Epithelial cell of esophagus (primary cell): ENCODE data around the gene DUOXA1.

ENCODE experiments used
- DNase-seq: peaks from one replicate; pipeline ENCODE4 v3.0.0; 2010; ENCODE audit warnings: low read depth
- H3K4me3 ChIP-seq: 2 replicates; pipeline ENCODE4 v1.5.1; 2011; ENCODE audit warnings: mild to moderate bottlenecking, low read length, control low read depth
- CTCF ChIP-seq: IDR thresholded peaks from 2 replicates; pipeline ENCODE4 v1.5.1; 2011; ENCODE audit warnings: low read depth, mild to moderate bottlenecking, low read length, control low read depth, inconsistent platforms; ENCODE audit not compliant: insufficient read depth; ENCODE audit errors: missing control alignments

DUOXA1 gene

DNA sequence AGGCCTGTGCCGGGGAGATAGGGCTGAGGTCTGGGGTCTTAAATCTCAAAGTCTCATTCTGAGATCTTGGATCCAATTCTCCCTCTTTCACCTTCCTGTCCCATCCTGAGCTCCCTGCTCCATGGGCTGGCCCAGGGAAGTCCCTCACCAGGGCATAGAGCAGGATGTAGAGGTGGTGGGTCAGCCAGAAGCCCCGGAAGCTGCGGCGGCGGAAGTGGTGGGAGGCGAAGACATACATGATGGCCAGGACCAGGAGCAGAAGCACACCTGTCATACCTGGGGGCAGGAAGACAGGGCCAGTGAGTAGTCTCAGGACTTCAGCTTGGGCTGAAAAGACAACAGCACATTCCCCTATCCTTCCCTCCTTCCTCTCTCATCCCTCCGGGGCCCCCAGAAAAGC, 32.2 kb downstream of the DUOXA1 start:
- no peak overlapping the region for H3K4me3 ChIP-seq
- no peak for DNase-seq
- TF ChIP-seq CTCF = no peak

DNA sequence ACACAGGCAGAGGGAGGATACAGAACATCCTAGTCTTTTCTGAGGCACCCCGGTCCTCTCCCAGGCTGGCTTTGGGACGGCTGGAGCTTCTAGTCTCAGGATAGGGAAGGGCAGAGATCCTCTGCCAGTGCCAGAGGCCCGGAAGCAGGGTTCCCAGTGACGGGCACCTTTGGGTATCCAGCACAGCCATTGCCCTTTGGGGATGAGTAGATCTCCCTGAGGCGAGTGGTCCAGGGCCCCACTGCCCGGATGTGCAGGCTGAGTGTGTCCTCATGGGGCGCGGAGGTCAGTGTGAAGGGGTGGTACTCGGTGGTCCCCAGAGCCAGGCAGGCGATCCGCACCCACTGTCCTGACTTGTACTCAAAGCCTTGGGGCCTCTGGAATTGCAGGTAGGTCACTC, 34.0 kb downstream of the DUOXA1 start:
- no peak overlapping the region for H3K4me3 ChIP-seq
- TF ChIP-seq CTCF = no peak
- DNase-seq = no peak

- DNase-seq = no peak
- no peak overlapping the region for H3K4me3 ChIP-seq
- no peak for TF ChIP-seq CTCF
These were observed 35.3 kb downstream of the DUOXA1 start for GRCh38 chr15:45094358-45094730.

DNA sequence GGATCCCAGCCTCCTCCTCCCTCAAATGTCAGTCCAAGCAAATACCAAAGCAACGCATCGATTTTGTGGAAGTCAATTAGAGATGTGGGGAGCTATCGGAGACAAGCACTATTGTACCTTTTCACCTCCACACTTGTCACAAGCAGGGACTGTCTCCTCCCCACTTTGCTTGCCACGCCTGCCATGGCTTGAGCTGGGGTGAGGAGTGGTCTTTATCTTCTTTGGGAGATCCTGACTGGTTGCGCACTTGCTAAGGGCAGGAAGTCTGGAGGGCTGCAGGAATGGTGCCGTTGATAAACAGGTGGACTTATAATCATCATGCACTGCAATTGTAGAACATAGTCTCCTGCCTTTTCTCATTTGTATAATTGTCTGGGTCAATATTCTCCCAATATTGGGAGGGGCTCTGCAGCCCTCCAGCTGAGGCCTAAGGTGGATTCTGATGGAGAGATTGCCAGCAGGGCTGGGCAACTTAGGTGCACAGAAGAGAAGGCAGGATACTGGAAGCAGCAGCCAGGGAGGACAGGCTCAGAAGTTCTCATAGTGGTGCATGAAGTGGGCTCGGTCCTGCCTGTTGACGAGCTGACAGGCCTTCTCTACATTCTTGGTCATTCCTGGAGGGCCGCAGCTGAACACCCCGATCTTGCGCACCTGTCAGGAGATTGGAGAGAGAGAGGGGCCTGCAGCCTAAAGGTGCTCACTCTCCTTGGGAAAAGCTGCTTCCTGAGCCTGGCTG, 35.9 kb downstream of the DUOXA1 start:
- DNase-seq = no peak
- TF ChIP-seq CTCF = no peak
- H3K4me3 ChIP-seq = no peak overlapping the region

DNA sequence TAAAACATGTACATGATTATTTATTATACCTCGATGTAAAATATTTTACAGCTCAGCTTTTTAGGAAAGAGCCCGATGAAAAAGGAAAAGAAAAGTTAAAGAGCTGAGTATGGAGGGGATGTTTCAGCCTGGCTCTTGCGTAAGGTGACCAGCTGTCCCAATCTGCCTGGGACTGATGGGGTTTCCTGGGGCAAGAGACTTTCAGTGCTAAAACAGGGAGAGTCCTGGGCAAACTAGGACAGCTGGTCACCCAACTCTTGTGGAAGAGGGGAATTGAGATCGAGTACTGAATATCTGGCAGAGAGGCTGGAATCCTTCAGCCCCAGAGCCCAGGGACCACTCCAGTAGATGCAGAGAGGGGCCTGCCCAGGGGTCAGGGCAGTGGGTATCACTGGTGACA, 36.7 kb downstream of the DUOXA1 start:
- DNase-seq = no peak
- no peak for TF ChIP-seq CTCF
- H3K4me3 ChIP-seq = no peak overlapping the region

GRCh38 chr15:45091576-45091975, 38.1 kb downstream of the DUOXA1 start:
- no peak for TF ChIP-seq CTCF

DNA sequence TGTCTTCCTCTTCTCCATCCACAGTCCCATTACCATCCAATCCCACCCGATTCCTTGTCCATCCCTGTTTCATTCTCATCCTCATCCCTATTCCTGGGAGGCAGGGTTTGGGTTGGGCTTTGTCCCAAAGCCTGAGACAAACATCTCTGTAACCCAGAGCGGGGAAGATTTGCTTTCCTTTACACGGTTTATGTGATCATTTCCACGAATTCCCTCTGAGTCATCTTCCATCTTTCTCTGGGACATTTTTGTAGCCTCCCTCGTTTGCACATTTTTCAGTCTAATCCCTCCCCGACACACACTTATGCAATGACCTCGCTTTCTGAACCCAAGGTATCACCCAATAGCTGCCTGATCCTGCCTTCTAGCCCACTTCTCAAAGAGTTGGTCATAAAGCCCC, 38.5 kb downstream of the DUOXA1 start:
- no peak overlapping the region for H3K4me3 ChIP-seq
- TF ChIP-seq CTCF = no peak
- DNase-seq = peak; percentile 66

More at GRCh38 chr15:45091576-45091975, 38.1 kb downstream of the DUOXA1 start:
- DNase-seq = no peak
- H3K4me3 ChIP-seq = no peak overlapping the region
